ENCODE data around the gene HOXB7.

DNA sequence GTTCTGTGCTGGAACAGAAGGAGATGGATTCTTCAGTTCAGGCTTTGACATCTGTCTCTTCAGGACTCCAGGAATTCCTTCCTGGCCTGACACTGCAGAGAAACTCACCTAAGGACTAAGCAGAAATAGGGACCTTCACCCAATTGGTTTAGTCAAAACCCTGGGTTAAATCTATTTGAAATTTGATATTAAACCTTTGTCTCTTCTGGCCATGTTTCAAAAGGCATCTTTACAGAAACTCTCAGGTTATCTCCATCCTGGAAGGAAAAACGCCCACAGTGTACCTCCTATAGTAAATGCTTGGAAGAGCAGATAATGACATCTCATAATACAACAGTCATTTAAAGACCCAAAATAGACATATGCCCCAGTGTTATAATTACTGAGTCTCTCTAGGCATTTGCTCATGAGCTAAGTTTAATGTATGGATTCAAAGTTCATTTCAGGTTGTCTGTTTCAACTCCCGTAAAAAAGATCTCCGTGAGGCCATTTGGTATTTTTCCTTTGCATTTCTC lies 27.1 kb downstream of the HOXB7 start:
- TF ChIP-seq POLR2A (IDR thresholded peaks at IDR 0.05; ENCODE audit: low read length) (no peak), GATA1 (IDR thresholded peaks at IDR 0.05; ENCODE audit: low read depth, low read length) (no peak)
